Muscle layer of colon (tissue), 2 donors: ENCODE measurements around the gene SPHK2.

Source experiments
- H3K27ac ChIP-seq: one replicate; pipeline ENCODE4 v1.7.0; 2013; ENCODE audit warnings: low read depth, mild to moderate bottlenecking, low read length, moderate library complexity
- H3K27me3 ChIP-seq, 2 donors: one replicate each; pipeline ENCODE4 v1.7.0; 2013; ENCODE audit warnings: low read length in 2 of 2, mild to moderate bottlenecking in 2 of 2; ENCODE audit not compliant: insufficient read depth in 2 of 2, control insufficient read depth in 1 of 2
- H3K36me3 ChIP-seq: one replicate; pipeline ENCODE4 v1.7.0; 2013; ENCODE audit warnings: mild to moderate bottlenecking, low read length; ENCODE audit not compliant: insufficient read depth
- H3K4me1 ChIP-seq: one replicate; pipeline ENCODE4 v1.7.0; 2013; ENCODE audit warnings: mild to moderate bottlenecking, low read length; ENCODE audit not compliant: insufficient read depth
- H3K4me3 ChIP-seq, 2 donors: one replicate each; pipeline ENCODE4 v1.7.0; 2013; ENCODE audit warnings: low read length in 2 of 2, low read depth in 1 of 2, mild to moderate bottlenecking in 1 of 2, moderate library complexity in 1 of 2
- H3K9ac ChIP-seq: one replicate; pipeline ENCODE4 v1.7.0; 2013; ENCODE audit warnings: low read length
- H3K9me3 ChIP-seq: one replicate; pipeline ENCODE4 v1.7.0; 2013; ENCODE audit warnings: mild to moderate bottlenecking, low read length
- donor health status: abdominal sarcoma.
- donor health status: Adenocarcinoma of cecum.

The SPHK2 gene

GRCh38 chr19:48635263-48635965 lies 16.1 kb downstream of the SPHK2 start:
- Histone ChIP-seq H3K27me3 (no peaks in the 10 kb centered on the region), H3K36me3 (peaks cover 32% of the 10 kb centered on the region), H3K27ac (peak overlapping the region; percentile 64), H3K9ac (peak overlapping the region; percentile 75), H3K4me3 (peak overlapping the region; percentile 78 to 91), H3K9me3 (no peaks in the 10 kb centered on the region), H3K4me1 (peaks cover 50% of the 10 kb centered on the region)

GRCh38 chr19:48635966-48636858 lies 16.9 kb downstream of the SPHK2 start:
- Histone ChIP-seq H3K9me3 (no peaks in the 10 kb centered on the region), H3K9ac (peak overlapping the region; percentile 75), H3K27ac (peak overlapping the region; percentile 64), H3K4me3 (peak overlapping the region; percentile 78 to 91), H3K36me3 (peaks cover 24% of the 10 kb centered on the region), H3K27me3 (no peaks in the 10 kb centered on the region), H3K4me1 (peaks cover 42% of the 10 kb centered on the region)

- H3K4me1 ChIP-seq, result peaks cover 35% of the 10 kb centered on the region
- H3K9ac ChIP-seq, result peak within 1 kb of the TSS; percentile 75
These were observed 17.6 kb downstream of the SPHK2 start, which contains the start of gene DBP for GRCh38 chr19:48636859-48637448. DBP (minus strand) TSS chr19:48637379; CDS start chr19:48636994, 385 bp downstream.

GRCh38 chr19:48637449-48637947 lies 18.2 kb downstream of the SPHK2 start:
- H3K9me3 ChIP-seq, result no peaks in the 10 kb centered on the region
- H3K4me3 ChIP-seq, result peak overlapping the region; percentile 78 to 91
- peaks cover 32% of the 10 kb centered on the region for H3K4me1 ChIP-seq
- peak overlapping the region; percentile 71 for H3K9ac ChIP-seq
- H3K36me3 ChIP-seq, result peaks cover 13% of the 10 kb centered on the region
- peak overlapping the region; percentile 64 for H3K27ac ChIP-seq
- no peaks in the 10 kb centered on the region for H3K27me3 ChIP-seq

More at GRCh38 chr19:48636859-48637448, 17.6 kb downstream of the SPHK2 start, which contains the start of gene DBP:
- H3K27ac ChIP-seq, result peak within 1 kb of the TSS; percentile 64
- peak within 1 kb of the TSS; percentile 78 to 91 for H3K4me3 ChIP-seq
- H3K36me3 ChIP-seq, result peaks cover 17% of the 10 kb centered on the region
- no peaks in the 10 kb centered on the region for H3K9me3 ChIP-seq
- H3K27me3 ChIP-seq, result no peaks in the 10 kb centered on the region

GRCh38 chr19:48637948-48638830 lies 18.9 kb downstream of the SPHK2 start:
- Histone ChIP-seq H3K9ac (peak overlapping the region; percentile 71), H3K9me3 (no peaks in the 10 kb centered on the region), H3K27me3 (no peaks in the 10 kb centered on the region), H3K27ac (peak overlapping the region; percentile 64), H3K4me3 (peak overlapping the region; percentile 44 to 91), H3K36me3 (peaks cover 6% of the 10 kb centered on the region), H3K4me1 (peaks cover 25% of the 10 kb centered on the region)

- H3K4me1 ChIP-seq, result peaks cover 18% of the 10 kb centered on the region
- no peaks in the 10 kb centered on the region for H3K36me3 ChIP-seq
- H3K27ac ChIP-seq, result peak overlapping the region; percentile 64
- peak overlapping the region; percentile 71 for H3K9ac ChIP-seq
- H3K27me3 ChIP-seq, result no peaks in the 10 kb centered on the region
- H3K4me3 ChIP-seq, result peak overlapping the region; percentile 3 to 91
- H3K9me3 ChIP-seq, result no peaks in the 10 kb centered on the region
These were observed 19.6 kb downstream of the SPHK2 start for GRCh38 chr19:48638831-48639381.

- peaks cover 19% of the 10 kb centered on the region for H3K4me1 ChIP-seq
- H3K9ac ChIP-seq, result no peak overlapping the region
- no peak overlapping the region for H3K27ac ChIP-seq
- H3K27me3 ChIP-seq, result no peaks in the 10 kb centered on the region
- H3K9me3 ChIP-seq, result no peaks in the 10 kb centered on the region
- no peaks in the 10 kb centered on the region for H3K36me3 ChIP-seq
- H3K4me3 ChIP-seq, result no peak overlapping the region
These were observed 20.4 kb downstream of the SPHK2 start for GRCh38 chr19:48639483-48640375.

- H3K27ac ChIP-seq, result no peak overlapping the region
- no peaks in the 10 kb centered on the region for H3K9me3 ChIP-seq
- no peaks in the 10 kb centered on the region for H3K27me3 ChIP-seq
- H3K4me3 ChIP-seq, result no peak overlapping the region
- peaks cover 29% of the 10 kb centered on the region for H3K4me1 ChIP-seq
- H3K9ac ChIP-seq, result no peak overlapping the region
- no peaks in the 10 kb centered on the region for H3K36me3 ChIP-seq
These were observed 22.5 kb downstream of the SPHK2 start for GRCh38 chr19:48641850-48642249.

- H3K4me1 ChIP-seq, result peaks cover 29% of the 10 kb centered on the region
- H3K4me3 ChIP-seq, result no peak overlapping the region
- no peaks in the 10 kb centered on the region for H3K9me3 ChIP-seq
- H3K36me3 ChIP-seq, result no peaks in the 10 kb centered on the region
- H3K27ac ChIP-seq, result no peak overlapping the region
- H3K27me3 ChIP-seq, result no peaks in the 10 kb centered on the region
- H3K9ac ChIP-seq, result no peak overlapping the region
These were observed 23.6 kb downstream of the SPHK2 start for GRCh38 chr19:48642862-48643261.
